Activated CD4-positive, alpha-beta T cell treated with anti-CD3 and anti-CD28 coated beads for 4 hours (primary cell): Measurements from ENCODE around the gene NOSIP.
A peak's percentile ranks its signal among the peaks of the same experiment; 100 is the strongest.

Source experiments
- DNase-seq, 2 donors: peaks; one replicate each; pipeline ENCODE4 v3.0.0-alpha.2; 2020

NOSIP gene

GRCh38 chr19:49544154-49544553 lies 36.2 kb downstream of the NOSIP start:
- DNase-seq, result no peak

GRCh38 chr19:49543032-49543431 lies 37.3 kb downstream of the NOSIP start:
- no peak for DNase-seq

GRCh38 chr19:49542446-49542845 lies 37.9 kb downstream of the NOSIP start:
- no peak for DNase-seq

GRCh38 chr19:49541914-49542313 lies 38.4 kb downstream of the NOSIP start:
- DNase-seq, result no peak

- no peak for DNase-seq
Measured at GRCh38 chr19:49539192-49539952, 41.0 kb downstream of the NOSIP start.

- DNase-seq, result no peak
Measured at GRCh38 chr19:49538643-49539042, 41.7 kb downstream of the NOSIP start.

GRCh38 chr19:49536921-49537462 lies 43.4 kb downstream of the NOSIP start:
- DNase-seq, result no peak

- no peak for DNase-seq
Measured at GRCh38 chr19:49534632-49535385, 45.5 kb downstream of the NOSIP start.

GRCh38 chr19:49533551-49534488 lies 46.5 kb downstream of the NOSIP start:
- peak; percentile 84 to 85 for DNase-seq

- no peak for DNase-seq
Measured at GRCh38 chr19:49530708-49531107, 49.6 kb downstream of the NOSIP start.

- DNase-seq, result no peak
Measured at GRCh38 chr19:49528211-49528771, 52.1 kb downstream of the NOSIP start.

GRCh38 chr19:49524812-49525455 lies 55.4 kb downstream of the NOSIP start:
- no peak for DNase-seq

- no peak for DNase-seq
Measured at GRCh38 chr19:49520705-49521319, 59.5 kb downstream of the NOSIP start.

GRCh38 chr19:49518033-49518432 lies 62.3 kb downstream of the NOSIP start:
- DNase-seq, result no peak

- no peak for DNase-seq
Measured at GRCh38 chr19:49515767-49516166, 64.6 kb downstream of the NOSIP start.

- DNase-seq, result no peak
Measured at GRCh38 chr19:49514151-49514550, 66.2 kb downstream of the NOSIP start.

GRCh38 chr19:49513746-49514118 lies 66.6 kb downstream of the NOSIP start:
- no peak for DNase-seq

GRCh38 chr19:49512970-49513745 lies 67.2 kb downstream of the NOSIP start:
- DNase-seq, result no peak

- no peak for DNase-seq
Measured at GRCh38 chr19:49507803-49508494, 72.4 kb downstream of the NOSIP start.

GRCh38 chr19:49506575-49507105 lies 73.7 kb downstream of the NOSIP start:
- peak; percentile 71 to 79 for DNase-seq
